ENCODE data around the gene TRAF3IP1. TPM values are rescaled to one million over a fixed set of nuclear protein-coding genes. Genes with fewer than 3 reads are reported as not detected.

Gene TRAF3IP1
- total and polyA plus RNA-seq, 2 donors (not counting 1 experiment from before 2014, with no cell fraction given), result 1.4 to 15.5 TPM

- no peaks in the 10 kb centered on the region for H3K27me3 ChIP-seq (replicated peaks in 1 of 4; ENCODE audit: control extremely low read depth in 1 of 4, control insufficient read depth in 3 of 4, insufficient read depth in 4 of 4, low read length in 3 of 4)
- no peak overlapping the region for H3K4me3 Mint-ChIP-seq
- H3K4me1 ChIP-seq (ENCODE audit: control insufficient read depth in 2 of 2, insufficient read depth in 2 of 2, low read length in 2 of 2), result no peaks in the 10 kb centered on the region
- no peaks in the 10 kb centered on the region for H3K9me3 ChIP-seq (ENCODE audit: control extremely low read depth in 1 of 3, control insufficient read depth in 2 of 3, insufficient read depth in 1 of 3, low read length in 2 of 3)
- no peak for DNase-seq
- H3K4me2 ChIP-seq (replicated peaks; ENCODE audit: low read depth, low read length, poor library complexity, severe bottlenecking), result no peak overlapping the region
- intact Hi-C loops (cut with micrococcal nuclease), result no loop called here
- H3K27ac Mint-ChIP-seq, result no peak overlapping the region
- H3K36me3 ChIP-seq (replicated peaks in 1 of 2; ENCODE audit: control extremely low read depth in 1 of 2, control insufficient read depth in 1 of 2, extremely low read depth in 1 of 2, insufficient read depth in 2 of 2, low read length in 1 of 2), result no peaks in the 10 kb centered on the region
- no peak overlapping the region for H3K4me3 ChIP-seq (ENCODE audit: control extremely low read depth in 1 of 5, extremely low read depth in 1 of 5, insufficient read depth in 1 of 5, low read depth in 2 of 5, low read length in 4 of 5)
- H3K79me2 ChIP-seq (ENCODE audit: control insufficient read depth, insufficient read depth, low read length), result no peaks in the 10 kb centered on the region
- H3K4me1 Mint-ChIP-seq, result no peaks in the 10 kb centered on the region
- ChIA-PET POLR2A (no interaction called here), CTCF (no interaction called here)
- no peak overlapping the region for H3K27ac ChIP-seq (ENCODE audit: low read length in 2 of 2)
- no peak for ATAC-seq (ENCODE audit: low read depth)
- no peak overlapping the region for H2AFZ ChIP-seq (ENCODE audit: insufficient read depth, low read depth, low read length, poor library complexity, severe bottlenecking)
- no peaks in the 10 kb centered on the region for H3K9me3 Mint-ChIP-seq (ENCODE audit: insufficient read depth)
- WGBS (ENCODE audit: insufficient coverage), result 98% methylated on average over 22 of the region's 34 CpGs
- H3K27me3 Mint-ChIP-seq, result no peaks in the 10 kb centered on the region
- no peak overlapping the region for H3K9ac ChIP-seq (ENCODE audit: low read length)
- H4K20me1 ChIP-seq (ENCODE audit: control insufficient read depth, insufficient read depth, low read length, poor library complexity, severe bottlenecking), result no peaks in the 10 kb centered on the region
- no peak for TF ChIP-seq CTCF (IDR thresholded peaks at IDR 0.05)
- no peak for TF ChIP-seq EZH2 (IDR thresholded peaks at IDR 0.05; ENCODE audit: borderline replicate concordance, insufficient read depth, low read depth, low read length, poor library complexity, severe bottlenecking)
These were observed 89.3 kb downstream of the TRAF3IP1 start for GRCh38 chr2:238409341-238410199.

DNA sequence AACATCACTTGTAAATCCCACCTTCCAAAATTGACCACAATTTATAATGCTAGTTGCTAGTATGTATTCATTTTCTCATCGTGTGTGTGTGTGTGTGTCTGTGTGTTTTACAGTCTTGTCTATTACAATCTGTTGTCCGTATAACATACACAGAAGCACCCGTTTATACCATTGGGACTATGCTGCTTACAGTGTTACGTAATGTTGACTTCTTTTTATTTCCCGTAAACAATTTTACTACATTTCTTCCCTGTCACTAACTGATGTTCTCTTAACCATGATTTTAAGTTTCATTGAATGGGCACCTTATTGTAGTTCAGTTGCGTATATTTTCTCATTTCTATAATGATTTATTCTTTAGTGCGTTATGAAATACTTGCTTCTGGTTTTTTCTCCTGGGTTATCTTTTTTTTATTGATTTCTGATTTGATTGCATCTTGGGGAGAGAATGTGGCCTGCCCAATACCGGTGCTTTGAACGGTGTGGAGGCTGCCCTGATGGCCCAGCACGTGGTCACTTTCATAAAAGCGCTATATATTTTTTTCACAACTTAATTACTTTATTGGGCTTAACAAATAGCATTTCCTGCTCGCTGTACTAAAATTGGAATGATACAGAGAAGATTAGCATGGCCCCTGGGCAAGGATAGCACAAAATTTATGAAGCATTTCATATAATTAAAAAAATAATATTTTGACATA lies 91.9 kb downstream of the TRAF3IP1 start:
- no peaks in the 10 kb centered on the region for H3K4me1 ChIP-seq (ENCODE audit: control insufficient read depth in 2 of 2, insufficient read depth in 2 of 2, low read length in 2 of 2)
- H3K9ac ChIP-seq (ENCODE audit: low read length), result no peak overlapping the region
- H3K9me3 Mint-ChIP-seq (ENCODE audit: insufficient read depth), result peaks cover 7% of the 10 kb centered on the region
- no peaks in the 10 kb centered on the region for H3K4me1 Mint-ChIP-seq
- no peak overlapping the region for H3K27ac ChIP-seq (ENCODE audit: low read length in 2 of 2)
- no peak overlapping the region for H3K27ac Mint-ChIP-seq
- H3K27me3 Mint-ChIP-seq, result no peaks in the 10 kb centered on the region
- H3K36me3 ChIP-seq (replicated peaks in 1 of 2; ENCODE audit: control extremely low read depth in 1 of 2, control insufficient read depth in 1 of 2, extremely low read depth in 1 of 2, insufficient read depth in 2 of 2, low read length in 1 of 2), result no peaks in the 10 kb centered on the region
- no peak overlapping the region for H2AFZ ChIP-seq (ENCODE audit: insufficient read depth, low read depth, low read length, poor library complexity, severe bottlenecking)
- TF ChIP-seq CTCF (IDR thresholded peaks at IDR 0.05) (no peak), EZH2 (IDR thresholded peaks at IDR 0.05; ENCODE audit: borderline replicate concordance, insufficient read depth, low read depth, low read length, poor library complexity, severe bottlenecking) (no peak)
- no peaks in the 10 kb centered on the region for H4K20me1 ChIP-seq (ENCODE audit: control insufficient read depth, insufficient read depth, low read length, poor library complexity, severe bottlenecking)
- no CpG with 5 or more reads among the region's 12 CpGs for WGBS (ENCODE audit: insufficient coverage)
- no peak for ATAC-seq (ENCODE audit: low read depth)
- ChIA-PET POLR2A (no interaction called here), CTCF (no interaction called here)
- no peaks in the 10 kb centered on the region for H3K79me2 ChIP-seq (ENCODE audit: control insufficient read depth, insufficient read depth, low read length)
- DNase-seq, result no peak
- no peaks in the 10 kb centered on the region for H3K27me3 ChIP-seq (replicated peaks in 1 of 4; ENCODE audit: control extremely low read depth in 1 of 4, control insufficient read depth in 3 of 4, insufficient read depth in 4 of 4, low read length in 3 of 4)
- no peak overlapping the region for H3K4me3 ChIP-seq (ENCODE audit: control extremely low read depth in 1 of 5, extremely low read depth in 1 of 5, insufficient read depth in 1 of 5, low read depth in 2 of 5, low read length in 4 of 5)
- H3K4me2 ChIP-seq (replicated peaks; ENCODE audit: low read depth, low read length, poor library complexity, severe bottlenecking), result no peak overlapping the region
- intact Hi-C loops (cut with micrococcal nuclease), result no loop called here
- H3K9me3 ChIP-seq (ENCODE audit: control extremely low read depth in 1 of 3, control insufficient read depth in 2 of 3, insufficient read depth in 1 of 3, low read length in 2 of 3), result peaks cover 0 to 11% (median 11%) of the 10 kb centered on the region in 3 donors
- no peak overlapping the region for H3K4me3 Mint-ChIP-seq

Data from B cell (primary cell).